ENCODE results near the gene ESR1. TPM values are rescaled to one million over a fixed set of nuclear protein-coding genes. Genes with fewer than 3 reads are reported as not detected.

Gene ESR1
- total and polyA plus RNA-seq, 4 donors, result 0.05 to 16.1 (median 6.3) TPM

DNA sequence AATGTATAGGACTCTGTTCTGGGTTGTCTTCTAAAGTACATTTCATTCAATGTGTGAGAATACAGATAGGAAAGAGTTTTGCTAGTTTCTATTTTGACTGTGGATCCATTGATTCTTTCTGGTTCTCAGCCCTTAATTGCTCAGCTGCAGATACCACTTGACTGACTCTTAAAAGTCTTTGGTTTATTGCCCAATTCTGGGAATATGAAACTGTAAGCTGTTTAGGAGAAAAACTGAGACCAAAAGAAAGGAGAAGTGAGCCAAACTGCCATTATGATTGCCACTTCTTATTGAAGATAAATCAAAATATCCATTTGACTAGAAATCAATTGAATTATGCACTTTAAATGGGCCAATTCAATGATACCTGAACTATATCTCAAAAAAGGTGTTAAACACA, 211.4 kb downstream of the ESR1 start:
- Histone ChIP-seq H3K36me3 (ENCODE audit: control insufficient read depth in 4 of 4, insufficient read depth in 3 of 4, low read depth in 1 of 4, low read length in 3 of 4) (peaks cover 0 to 18% (median 8%) of the 10 kb centered on the region in 4 donors), H3K27ac (ENCODE audit: low read depth in 1 of 2, low read length in 2 of 2) (no peak overlapping the region), H3K27me3 (ENCODE audit: control insufficient read depth in 4 of 4, insufficient read depth in 4 of 4, low read length in 3 of 4) (no peaks in the 10 kb centered on the region), H3K9ac (ENCODE audit: low read depth in 1 of 2, low read length in 2 of 2) (no peak overlapping the region), H3K9me3 (ENCODE audit: control insufficient read depth in 4 of 4, low read length in 3 of 4) (peaks cover 0 to 4% (median 0%) of the 10 kb centered on the region in 4 donors), H3K4me1 (ENCODE audit: control insufficient read depth in 4 of 4, insufficient read depth in 4 of 4, low read length in 3 of 4) (no peaks in the 10 kb centered on the region), H3K4me3 (ENCODE audit: low read depth in 1 of 3, low read length in 3 of 3) (no peak overlapping the region)
- TF ChIP-seq, protein P1, sequence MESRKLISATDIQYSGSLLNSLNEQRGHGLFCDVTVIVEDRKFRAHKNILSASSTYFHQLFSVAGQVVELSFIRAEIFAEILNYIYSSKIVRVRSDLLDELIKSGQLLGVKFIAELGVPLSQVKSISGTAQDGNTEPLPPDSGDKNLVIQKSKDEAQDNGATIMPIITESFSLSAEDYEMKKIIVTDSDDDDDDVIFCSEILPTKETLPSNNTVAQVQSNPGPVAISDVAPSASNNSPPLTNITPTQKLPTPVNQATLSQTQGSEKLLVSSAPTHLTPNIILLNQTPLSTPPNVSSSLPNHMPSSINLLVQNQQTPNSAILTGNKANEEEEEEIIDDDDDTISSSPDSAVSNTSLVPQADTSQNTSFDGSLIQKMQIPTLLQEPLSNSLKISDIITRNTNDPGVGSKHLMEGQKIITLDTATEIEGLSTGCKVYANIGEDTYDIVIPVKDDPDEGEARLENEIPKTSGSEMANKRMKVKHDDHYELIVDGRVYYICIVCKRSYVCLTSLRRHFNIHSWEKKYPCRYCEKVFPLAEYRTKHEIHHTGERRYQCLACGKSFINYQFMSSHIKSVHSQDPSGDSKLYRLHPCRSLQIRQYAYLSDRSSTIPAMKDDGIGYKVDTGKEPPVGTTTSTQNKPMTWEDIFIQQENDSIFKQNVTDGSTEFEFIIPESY (IDR thresholded peaks at IDR 0.05), result no peak
- TF ChIP-seq FOXA1 (IDR thresholded peaks at IDR 0.05) (no peak), GABPA (IDR thresholded peaks at IDR 0.05 in 1 of 2, conservative IDR thresholded peaks at IDR 0.05 in 1 of 2) (no peak), YY1 (IDR thresholded peaks at IDR 0.05) (no peak), RXRA (IDR thresholded peaks at IDR 0.05) (no peak), RAD21 (IDR thresholded peaks at IDR 0.05) (no peak), TAF1 (conservative IDR thresholded peaks at IDR 0.05) (no peak), NR2F2 (IDR thresholded peaks at IDR 0.05) (no peak), SP1 (IDR thresholded peaks at IDR 0.05) (no peak), CTCF (IDR thresholded peaks at IDR 0.05; ENCODE audit: low read depth, low read length, missing input control) (no peak), HNF4A (conservative IDR thresholded peaks at IDR 0.05) (no peak), EGR1 (IDR thresholded peaks at IDR 0.05; ENCODE audit: low read depth in 2 of 2) (no peak)
- TF ChIP-seq, protein P2, sequence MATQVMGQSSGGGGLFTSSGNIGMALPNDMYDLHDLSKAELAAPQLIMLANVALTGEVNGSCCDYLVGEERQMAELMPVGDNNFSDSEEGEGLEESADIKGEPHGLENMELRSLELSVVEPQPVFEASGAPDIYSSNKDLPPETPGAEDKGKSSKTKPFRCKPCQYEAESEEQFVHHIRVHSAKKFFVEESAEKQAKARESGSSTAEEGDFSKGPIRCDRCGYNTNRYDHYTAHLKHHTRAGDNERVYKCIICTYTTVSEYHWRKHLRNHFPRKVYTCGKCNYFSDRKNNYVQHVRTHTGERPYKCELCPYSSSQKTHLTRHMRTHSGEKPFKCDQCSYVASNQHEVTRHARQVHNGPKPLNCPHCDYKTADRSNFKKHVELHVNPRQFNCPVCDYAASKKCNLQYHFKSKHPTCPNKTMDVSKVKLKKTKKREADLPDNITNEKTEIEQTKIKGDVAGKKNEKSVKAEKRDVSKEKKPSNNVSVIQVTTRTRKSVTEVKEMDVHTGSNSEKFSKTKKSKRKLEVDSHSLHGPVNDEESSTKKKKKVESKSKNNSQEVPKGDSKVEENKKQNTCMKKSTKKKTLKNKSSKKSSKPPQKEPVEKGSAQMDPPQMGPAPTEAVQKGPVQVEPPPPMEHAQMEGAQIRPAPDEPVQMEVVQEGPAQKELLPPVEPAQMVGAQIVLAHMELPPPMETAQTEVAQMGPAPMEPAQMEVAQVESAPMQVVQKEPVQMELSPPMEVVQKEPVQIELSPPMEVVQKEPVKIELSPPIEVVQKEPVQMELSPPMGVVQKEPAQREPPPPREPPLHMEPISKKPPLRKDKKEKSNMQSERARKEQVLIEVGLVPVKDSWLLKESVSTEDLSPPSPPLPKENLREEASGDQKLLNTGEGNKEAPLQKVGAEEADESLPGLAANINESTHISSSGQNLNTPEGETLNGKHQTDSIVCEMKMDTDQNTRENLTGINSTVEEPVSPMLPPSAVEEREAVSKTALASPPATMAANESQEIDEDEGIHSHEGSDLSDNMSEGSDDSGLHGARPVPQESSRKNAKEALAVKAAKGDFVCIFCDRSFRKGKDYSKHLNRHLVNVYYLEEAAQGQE (IDR thresholded peaks at IDR 0.05), result no peak
- TF ChIP-seq, protein P3, sequence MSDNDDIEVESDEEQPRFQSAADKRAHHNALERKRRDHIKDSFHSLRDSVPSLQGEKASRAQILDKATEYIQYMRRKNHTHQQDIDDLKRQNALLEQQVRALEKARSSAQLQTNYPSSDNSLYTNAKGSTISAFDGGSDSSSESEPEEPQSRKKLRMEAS (IDR thresholded peaks at IDR 0.05), result no peak
- TF ChIP-seq, protein P4, sequence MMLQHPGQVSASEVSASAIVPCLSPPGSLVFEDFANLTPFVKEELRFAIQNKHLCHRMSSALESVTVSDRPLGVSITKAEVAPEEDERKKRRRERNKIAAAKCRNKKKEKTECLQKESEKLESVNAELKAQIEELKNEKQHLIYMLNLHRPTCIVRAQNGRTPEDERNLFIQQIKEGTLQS (IDR thresholded peaks at IDR 0.05), result no peak
- DNase-seq (ENCODE audit: low spot score), result no peak

DNA sequence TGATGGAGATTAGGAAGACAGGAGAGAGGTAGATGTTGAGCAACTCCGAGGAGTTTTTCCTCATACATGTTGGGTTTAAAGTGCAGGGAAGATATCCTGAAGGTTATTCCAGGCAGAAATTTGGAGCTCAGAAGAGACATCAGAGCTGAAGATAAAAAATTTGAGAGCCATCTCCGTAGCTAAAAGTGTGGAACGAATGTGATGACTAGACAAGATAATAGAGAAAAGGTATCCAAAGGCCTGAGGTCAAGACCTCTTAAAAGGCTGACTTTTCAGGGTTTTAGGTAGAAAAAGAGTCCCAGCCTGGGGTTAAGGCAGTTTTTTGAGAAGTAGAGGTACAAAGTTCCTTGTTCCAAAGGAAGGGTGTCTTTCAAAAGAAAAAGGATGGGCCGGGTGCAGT, 214.8 kb downstream of the ESR1 start:
- 91% methylated on average over 4 of the region's 4 CpGs for WGBS
- Histone ChIP-seq H3K4me1 (ENCODE audit: control insufficient read depth in 4 of 4, insufficient read depth in 4 of 4, low read length in 3 of 4) (peaks cover 0 to 3% (median 0%) of the 10 kb centered on the region in 4 donors), H3K36me3 (ENCODE audit: control insufficient read depth in 4 of 4, insufficient read depth in 3 of 4, low read depth in 1 of 4, low read length in 3 of 4) (peaks cover 0 to 15% (median 5%) of the 10 kb centered on the region in 4 donors), H3K9ac (ENCODE audit: low read depth in 1 of 2, low read length in 2 of 2) (no peak overlapping the region), H3K4me3 (ENCODE audit: low read depth in 1 of 3, low read length in 3 of 3) (no peak overlapping the region), H3K27ac (ENCODE audit: low read depth in 1 of 2, low read length in 2 of 2) (no peak overlapping the region), H3K27me3 (ENCODE audit: control insufficient read depth in 4 of 4, insufficient read depth in 4 of 4, low read length in 3 of 4) (no peaks in the 10 kb centered on the region), H3K9me3 (ENCODE audit: control insufficient read depth in 4 of 4, low read length in 3 of 4) (peaks cover 0 to 4% (median 0%) of the 10 kb centered on the region in 4 donors)
- TF ChIP-seq SP1 (IDR thresholded peaks at IDR 0.05) (no peak), FOXA1 (IDR thresholded peaks at IDR 0.05) (no peak)
- no peak for DNase-seq (ENCODE audit: low spot score)
